Effector memory CD8-positive, alpha-beta T cell (primary cell): ENCODE measurements around the gene KCNH5.

Experiments
- ATAC-seq: fragments of 150-1000 bp; cut with Tn5 transposase; replicated peaks from 2 replicates; pipeline ENCODE4 v1.10.0; 2021; ENCODE audit warnings: mild to moderate bottlenecking, moderate library complexity
- DNase-seq, 3 experiments: peaks; one replicate each; pipeline ENCODE4 v3.0.0; 2021
- H3K27ac Mint-ChIP-seq, 2 donors: one replicate each; pipeline ENCODE4 v1.8.0; 2022; ENCODE audit warnings: mild to moderate bottlenecking in 2 of 2, mixed read lengths in 2 of 2, moderate library complexity in 2 of 2
- H3K27me3 Mint-ChIP-seq, 2 donors: one replicate each; pipeline ENCODE4 v1.8.0; 2022; ENCODE audit warnings: mixed read lengths in 2 of 2
- H3K36me3 Mint-ChIP-seq: one replicate; pipeline ENCODE4 v1.8.0; 2022; ENCODE audit warnings: mild to moderate bottlenecking, moderate library complexity, mixed read lengths; ENCODE audit not compliant: insufficient read depth
- H3K4me1 Mint-ChIP-seq, 2 donors: one replicate each; pipeline ENCODE4 v1.8.0; 2022; ENCODE audit warnings: low read depth in 2 of 2, mixed read lengths in 2 of 2
- H3K4me3 Mint-ChIP-seq, 2 donors: one replicate each; pipeline ENCODE4 v1.8.0; 2022; ENCODE audit warnings: mild to moderate bottlenecking in 2 of 2, mixed read lengths in 2 of 2, moderate library complexity in 2 of 2
- H3K9me3 Mint-ChIP-seq, 2 donors: one replicate each; pipeline ENCODE4 v1.8.0; 2022; ENCODE audit warnings: mixed read lengths in 2 of 2

KCNH5 gene

GRCh38 chr14:63032641-63033040 lies 12.6 kb downstream of the KCNH5 start:
- ATAC-seq = no peak
- Mint-ChIP-seq H3K4me1 (no peaks in the 10 kb centered on the region), H3K9me3 (no peaks in the 10 kb centered on the region), H3K36me3 (no peaks in the 10 kb centered on the region), H3K27me3 (no peaks in the 10 kb centered on the region), H3K4me3 (no peak overlapping the region), H3K27ac (no peak overlapping the region)
- no peak for DNase-seq

GRCh38 chr14:63032076-63032475 lies 13.2 kb downstream of the KCNH5 start:
- Mint-ChIP-seq H3K36me3 (no peaks in the 10 kb centered on the region), H3K27me3 (no peaks in the 10 kb centered on the region), H3K9me3 (no peaks in the 10 kb centered on the region), H3K4me1 (no peaks in the 10 kb centered on the region), H3K4me3 (no peak overlapping the region), H3K27ac (no peak overlapping the region)
- ATAC-seq (no peak), DNase-seq (no peak)

GRCh38 chr14:63030113-63030512 lies 15.1 kb downstream of the KCNH5 start:
- no peaks in the 10 kb centered on the region for H3K27me3 Mint-ChIP-seq
- no peak for ATAC-seq
- no peaks in the 10 kb centered on the region for H3K4me1 Mint-ChIP-seq
- no peak overlapping the region for H3K27ac Mint-ChIP-seq
- peaks cover 0 to 2% of the 10 kb centered on the region in 2 donors for H3K9me3 Mint-ChIP-seq
- H3K4me3 Mint-ChIP-seq = no peak overlapping the region
- DNase-seq = no peak
- H3K36me3 Mint-ChIP-seq = no peaks in the 10 kb centered on the region

- no peaks in the 10 kb centered on the region for H3K36me3 Mint-ChIP-seq
- no peaks in the 10 kb centered on the region for H3K27me3 Mint-ChIP-seq
- DNase-seq (no peak), ATAC-seq (no peak)
- no peaks in the 10 kb centered on the region for H3K4me1 Mint-ChIP-seq
- H3K9me3 Mint-ChIP-seq = peaks cover 0 to 2% of the 10 kb centered on the region in 2 donors
- H3K4me3 Mint-ChIP-seq = no peak overlapping the region
- no peak overlapping the region for H3K27ac Mint-ChIP-seq
Measured at GRCh38 chr14:63027719-63028118, 17.5 kb downstream of the KCNH5 start.

- Mint-ChIP-seq H3K4me3 (no peak overlapping the region), H3K9me3 (peaks cover 0 to 2% of the 10 kb centered on the region in 2 donors), H3K27ac (no peak overlapping the region), H3K4me1 (no peaks in the 10 kb centered on the region), H3K36me3 (no peaks in the 10 kb centered on the region), H3K27me3 (no peaks in the 10 kb centered on the region)
- ATAC-seq (no peak), DNase-seq (no peak)
Measured at GRCh38 chr14:63026491-63026890, 18.8 kb downstream of the KCNH5 start.

GRCh38 chr14:63014621-63015020 lies 30.6 kb downstream of the KCNH5 start:
- no peaks in the 10 kb centered on the region for H3K4me1 Mint-ChIP-seq
- no peaks in the 10 kb centered on the region for H3K9me3 Mint-ChIP-seq
- no peak overlapping the region for H3K4me3 Mint-ChIP-seq
- H3K27me3 Mint-ChIP-seq = no peaks in the 10 kb centered on the region
- no peak overlapping the region for H3K27ac Mint-ChIP-seq
- H3K36me3 Mint-ChIP-seq = no peaks in the 10 kb centered on the region
- ATAC-seq = no peak
- DNase-seq = no peak

GRCh38 chr14:63012171-63012570 lies 33.1 kb downstream of the KCNH5 start:
- H3K4me1 Mint-ChIP-seq = no peaks in the 10 kb centered on the region
- ATAC-seq (no peak), DNase-seq (no peak)
- no peak overlapping the region for H3K4me3 Mint-ChIP-seq
- no peaks in the 10 kb centered on the region for H3K27me3 Mint-ChIP-seq
- no peaks in the 10 kb centered on the region for H3K9me3 Mint-ChIP-seq
- H3K27ac Mint-ChIP-seq = no peak overlapping the region
- no peaks in the 10 kb centered on the region for H3K36me3 Mint-ChIP-seq

GRCh38 chr14:63011623-63012022 lies 33.6 kb downstream of the KCNH5 start:
- Mint-ChIP-seq H3K4me1 (no peaks in the 10 kb centered on the region), H3K36me3 (no peaks in the 10 kb centered on the region), H3K27me3 (no peaks in the 10 kb centered on the region), H3K4me3 (no peak overlapping the region), H3K27ac (no peak overlapping the region), H3K9me3 (no peaks in the 10 kb centered on the region)
- DNase-seq = no peak
- no peak for ATAC-seq

- Mint-ChIP-seq H3K9me3 (no peaks in the 10 kb centered on the region), H3K27me3 (no peaks in the 10 kb centered on the region), H3K27ac (no peak overlapping the region), H3K36me3 (no peaks in the 10 kb centered on the region), H3K4me1 (no peaks in the 10 kb centered on the region), H3K4me3 (no peak overlapping the region)
- ATAC-seq (no peak), DNase-seq (no peak)
Measured at GRCh38 chr14:63009495-63009894, 35.8 kb downstream of the KCNH5 start.

- no peaks in the 10 kb centered on the region for H3K27me3 Mint-ChIP-seq
- H3K36me3 Mint-ChIP-seq = no peaks in the 10 kb centered on the region
- DNase-seq = no peak
- no peaks in the 10 kb centered on the region for H3K9me3 Mint-ChIP-seq
- no peak for ATAC-seq
- H3K27ac Mint-ChIP-seq = no peak overlapping the region
- H3K4me3 Mint-ChIP-seq = no peak overlapping the region
- no peaks in the 10 kb centered on the region for H3K4me1 Mint-ChIP-seq
Measured at GRCh38 chr14:63006531-63006930, 38.7 kb downstream of the KCNH5 start.

GRCh38 chr14:62994096-62994495 lies 51.2 kb downstream of the KCNH5 start:
- no peaks in the 10 kb centered on the region for H3K4me1 Mint-ChIP-seq
- H3K27me3 Mint-ChIP-seq = no peaks in the 10 kb centered on the region
- no peaks in the 10 kb centered on the region for H3K36me3 Mint-ChIP-seq
- H3K4me3 Mint-ChIP-seq = no peak overlapping the region
- H3K27ac Mint-ChIP-seq = no peak overlapping the region
- ATAC-seq (no peak), DNase-seq (no peak)
- H3K9me3 Mint-ChIP-seq = peaks cover 6% of the 10 kb centered on the region in 2 donors

- H3K27me3 Mint-ChIP-seq = no peaks in the 10 kb centered on the region
- ATAC-seq = no peak
- no peak for DNase-seq
- peaks cover 4 to 31% of the 10 kb centered on the region in 2 donors for H3K9me3 Mint-ChIP-seq
- no peaks in the 10 kb centered on the region for H3K4me1 Mint-ChIP-seq
- no peak overlapping the region for H3K4me3 Mint-ChIP-seq
- no peak overlapping the region for H3K27ac Mint-ChIP-seq
- no peaks in the 10 kb centered on the region for H3K36me3 Mint-ChIP-seq
Measured at GRCh38 chr14:62988967-62989366, 56.3 kb downstream of the KCNH5 start.

GRCh38 chr14:62983821-62984220 lies 61.4 kb downstream of the KCNH5 start:
- no peak for ATAC-seq
- Mint-ChIP-seq H3K9me3 (peaks cover 5 to 22% of the 10 kb centered on the region in 2 donors), H3K27ac (no peak overlapping the region), H3K4me1 (no peaks in the 10 kb centered on the region), H3K4me3 (no peak overlapping the region), H3K36me3 (no peaks in the 10 kb centered on the region), H3K27me3 (no peaks in the 10 kb centered on the region)
- no peak for DNase-seq

- Mint-ChIP-seq H3K4me1 (no peaks in the 10 kb centered on the region), H3K9me3 (peaks cover 5 to 10% of the 10 kb centered on the region in 2 donors), H3K36me3 (no peaks in the 10 kb centered on the region), H3K4me3 (no peak overlapping the region), H3K27me3 (no peaks in the 10 kb centered on the region), H3K27ac (no peak overlapping the region)
- ATAC-seq (no peak), DNase-seq (no peak)
Measured at GRCh38 chr14:62980693-62981092, 64.6 kb downstream of the KCNH5 start.

GRCh38 chr14:62957562-62957961 lies 87.7 kb downstream of the KCNH5 start:
- H3K4me3 Mint-ChIP-seq = no peak overlapping the region
- DNase-seq = no peak
- no peak overlapping the region for H3K27ac Mint-ChIP-seq
- no peak for ATAC-seq
- no peaks in the 10 kb centered on the region for H3K4me1 Mint-ChIP-seq
- no peaks in the 10 kb centered on the region for H3K36me3 Mint-ChIP-seq
- no peaks in the 10 kb centered on the region for H3K27me3 Mint-ChIP-seq
- H3K9me3 Mint-ChIP-seq = peaks cover 8 to 10% of the 10 kb centered on the region in 2 donors
